ENCODE data around the gene C6orf15.

Gene C6orf15

GRCh38 chr6:31112478-31112877, at the start of gene C6orf15:
C6orf15 (minus strand) TSS chr6:31112575; CDS start chr6:31112555, 20 bp downstream.
- H3K4me3 ChIP-seq (ENCODE audit: low read depth in 1 of 2, low read length in 2 of 2), result no peak within 1 kb of the TSS
- H3K9ac ChIP-seq (ENCODE audit: low read depth in 1 of 2, low read length in 2 of 2), result no peak within 1 kb of the TSS
- peaks cover 18 to 24% of the 10 kb centered on the region in 2 donors for H3K4me1 ChIP-seq (ENCODE audit: control insufficient read depth in 1 of 2, insufficient read depth in 2 of 2, low read length in 2 of 2)
- H3K36me3 ChIP-seq (ENCODE audit: control insufficient read depth in 1 of 2, insufficient read depth in 2 of 2, low read length in 2 of 2), result no peaks in the 10 kb centered on the region
- no peaks in the 10 kb centered on the region for H3K9me3 ChIP-seq (ENCODE audit: control insufficient read depth in 1 of 2, low read length in 2 of 2)
- peaks cover 0 to 11% of the 10 kb centered on the region in 2 donors for H3K27me3 ChIP-seq (ENCODE audit: control insufficient read depth in 1 of 2, insufficient read depth in 2 of 2, low read length in 2 of 2)
- H3K27ac ChIP-seq (ENCODE audit: low read depth, low read length), result no peak within 1 kb of the TSS

DNA sequence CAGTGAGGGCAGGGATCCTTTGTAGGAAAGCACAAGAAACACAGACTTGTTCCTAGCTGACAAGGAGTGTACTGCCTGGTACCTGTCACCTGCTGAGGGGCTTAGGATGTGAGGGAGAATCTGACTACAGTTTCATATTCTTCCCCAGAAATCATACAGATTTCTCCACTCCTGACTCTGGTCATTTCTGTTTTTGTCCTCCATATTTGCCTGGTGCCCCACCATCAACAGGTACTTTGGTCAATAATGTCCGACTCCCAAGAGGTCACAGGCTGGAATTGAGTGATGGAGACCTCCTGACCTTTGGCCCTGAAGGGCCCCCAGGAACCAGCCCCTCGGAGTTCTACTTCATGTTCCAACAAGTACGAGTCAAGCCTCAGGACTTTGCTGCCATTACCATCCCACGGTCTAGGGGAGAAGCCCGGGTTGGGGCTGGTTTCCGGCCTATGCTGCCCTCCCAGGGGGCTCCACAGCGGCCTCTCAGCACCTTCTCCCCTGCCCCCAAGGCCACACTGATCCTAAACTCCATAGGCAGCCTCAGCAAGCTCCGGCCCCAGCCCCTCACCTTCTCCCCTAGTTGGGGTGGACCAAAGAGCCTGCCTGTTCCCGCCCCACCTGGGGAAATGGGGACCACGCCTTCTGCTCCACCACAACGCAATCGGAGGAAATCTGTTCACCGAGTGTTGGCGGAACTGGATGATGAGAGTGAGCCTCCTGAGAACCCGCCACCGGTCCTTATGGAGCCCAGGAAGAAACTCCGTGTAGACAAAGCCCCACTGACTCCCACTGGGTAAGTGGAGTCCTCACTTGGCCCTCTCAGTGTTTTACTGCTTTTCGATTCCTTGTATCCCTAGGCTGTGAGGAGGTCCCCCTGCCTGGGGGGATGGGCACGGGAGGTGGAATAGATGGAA, 49.1 kb upstream of the C6orf15 start:
- H3K4me3 ChIP-seq (ENCODE audit: low read depth in 1 of 2, low read length in 2 of 2), result no peak overlapping the region
- H3K4me1 ChIP-seq (ENCODE audit: control insufficient read depth in 1 of 2, insufficient read depth in 2 of 2, low read length in 2 of 2), result peaks cover 16 to 17% of the 10 kb centered on the region in 2 donors
- no peaks in the 10 kb centered on the region for H3K9me3 ChIP-seq (ENCODE audit: control insufficient read depth in 1 of 2, low read length in 2 of 2)
- H3K36me3 ChIP-seq (ENCODE audit: control insufficient read depth in 1 of 2, insufficient read depth in 2 of 2, low read length in 2 of 2), result peaks cover 4 to 17% of the 10 kb centered on the region in 2 donors
- no peak overlapping the region for H3K9ac ChIP-seq (ENCODE audit: low read depth in 1 of 2, low read length in 2 of 2)
- H3K27me3 ChIP-seq (ENCODE audit: control insufficient read depth in 1 of 2, insufficient read depth in 2 of 2, low read length in 2 of 2), result no peaks in the 10 kb centered on the region
- H3K27ac ChIP-seq (ENCODE audit: low read depth, low read length), result no peak overlapping the region

- no peaks in the 10 kb centered on the region for H3K9me3 ChIP-seq (ENCODE audit: control insufficient read depth in 1 of 2, low read length in 2 of 2)
- peaks cover 16 to 20% of the 10 kb centered on the region in 2 donors for H3K4me1 ChIP-seq (ENCODE audit: control insufficient read depth in 1 of 2, insufficient read depth in 2 of 2, low read length in 2 of 2)
- peak overlapping the region; percentile 82 to 95 for H3K4me3 ChIP-seq (ENCODE audit: low read depth in 1 of 2, low read length in 2 of 2)
- H3K9ac ChIP-seq (ENCODE audit: low read depth in 1 of 2, low read length in 2 of 2), result peak overlapping the region; percentile 41 to 74
- peaks cover 0 to 18% of the 10 kb centered on the region in 2 donors for H3K36me3 ChIP-seq (ENCODE audit: control insufficient read depth in 1 of 2, insufficient read depth in 2 of 2, low read length in 2 of 2)
- H3K27ac ChIP-seq (ENCODE audit: low read depth, low read length), result no peak overlapping the region
- no peaks in the 10 kb centered on the region for H3K27me3 ChIP-seq (ENCODE audit: control insufficient read depth in 1 of 2, insufficient read depth in 2 of 2, low read length in 2 of 2)
Measured at GRCh38 chr6:31158863-31159855, 46.8 kb upstream of the C6orf15 start.

DNA sequence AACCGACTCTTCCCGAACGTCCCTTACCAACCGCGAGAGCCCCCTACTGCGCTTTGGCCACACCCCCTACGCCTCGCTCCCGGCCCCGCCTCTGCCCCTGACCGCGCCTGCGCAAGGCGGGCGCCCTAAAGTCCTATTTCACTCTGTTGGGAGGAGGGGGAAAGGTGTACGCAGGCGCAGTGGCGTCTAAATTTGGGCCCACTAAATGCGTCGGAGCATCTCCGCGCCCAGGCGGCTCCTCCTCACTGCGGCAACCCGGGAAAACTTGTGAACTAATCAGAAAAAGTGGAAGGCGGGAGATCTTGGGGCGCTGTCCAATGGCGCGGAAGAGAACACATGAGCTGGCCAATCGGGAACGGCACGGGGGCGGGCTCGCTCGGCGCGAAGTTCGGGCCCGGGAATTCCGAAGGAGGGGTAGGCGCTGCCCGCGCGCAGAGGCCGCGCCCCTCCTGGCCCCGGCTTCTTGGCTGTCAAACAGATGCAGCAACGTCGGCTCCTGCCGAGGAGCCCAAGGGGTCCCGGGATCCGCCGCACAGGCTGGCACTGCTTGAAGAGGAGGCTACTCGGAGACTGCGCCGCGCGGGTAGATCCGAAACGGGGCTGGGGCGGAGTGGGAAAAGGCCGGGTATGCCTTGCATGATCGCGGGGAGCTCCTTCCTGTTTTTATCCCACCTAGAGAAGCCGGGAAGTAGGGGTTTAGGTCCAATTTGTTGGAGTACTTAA, 45.9 kb upstream of the C6orf15 start, which contains the start of gene TCF19:
TCF19 (plus strand) TSS at position 450 of the 723 bp plus-strand sequence. CDS start 881 bp downstream, outside the sequence.
- Histone ChIP-seq H3K9me3 (ENCODE audit: control insufficient read depth in 1 of 2, low read length in 2 of 2) (no peaks in the 10 kb centered on the region), H3K9ac (ENCODE audit: low read depth in 1 of 2, low read length in 2 of 2) (peak within 1 kb of the TSS; percentile 72 to 90), H3K4me3 (ENCODE audit: low read depth in 1 of 2, low read length in 2 of 2) (peak within 1 kb of the TSS; percentile 82 to 95), H3K27ac (ENCODE audit: low read depth, low read length) (no peak within 1 kb of the TSS), H3K27me3 (ENCODE audit: control insufficient read depth in 1 of 2, insufficient read depth in 2 of 2, low read length in 2 of 2) (no peaks in the 10 kb centered on the region), H3K4me1 (ENCODE audit: control insufficient read depth in 1 of 2, insufficient read depth in 2 of 2, low read length in 2 of 2) (peaks cover 16 to 20% of the 10 kb centered on the region in 2 donors), H3K36me3 (ENCODE audit: control insufficient read depth in 1 of 2, insufficient read depth in 2 of 2, low read length in 2 of 2) (peaks cover 0 to 21% of the 10 kb centered on the region in 2 donors)

DNA sequence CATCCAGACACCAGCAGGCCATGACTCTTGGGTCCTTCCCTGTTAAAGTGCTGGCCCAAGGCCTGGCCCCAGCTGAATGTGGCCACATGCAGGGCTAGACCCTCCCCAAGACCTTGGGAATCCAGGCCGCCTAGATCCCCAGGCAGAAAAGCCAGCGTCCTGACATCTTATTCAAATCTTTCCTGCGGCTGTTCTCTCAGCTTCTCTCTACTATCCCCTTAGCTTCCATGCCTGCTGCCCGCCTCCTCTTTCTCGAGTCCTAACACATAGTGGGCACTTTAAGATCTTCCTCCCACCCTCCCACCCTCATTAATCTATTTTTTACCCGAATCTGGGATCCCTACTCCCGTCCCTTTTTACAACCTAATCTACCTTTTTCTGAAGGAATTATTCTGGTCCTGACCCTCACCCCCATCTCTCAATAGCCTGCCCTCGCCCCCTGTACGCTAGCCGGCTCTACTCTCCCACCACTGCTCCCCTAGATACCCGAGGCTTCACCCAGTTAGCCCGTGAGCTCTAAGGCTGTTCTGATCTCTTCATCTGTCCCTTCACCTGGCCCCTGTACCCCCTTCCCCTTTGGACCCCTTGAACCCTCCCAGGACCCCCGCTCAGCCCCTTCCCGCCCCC, 45.3 kb upstream of the C6orf15 start, which contains the start of gene CCHCR1:
CCHCR1 (minus strand) TSS at position 290 of the 627 bp plus-strand sequence; CDS start at position 88, 202 bp downstream.
- Histone ChIP-seq H3K27ac (ENCODE audit: low read depth, low read length) (no peak within 1 kb of the TSS), H3K36me3 (ENCODE audit: control insufficient read depth in 1 of 2, insufficient read depth in 2 of 2, low read length in 2 of 2) (peaks cover 0 to 15% of the 10 kb centered on the region in 2 donors)

DNA sequence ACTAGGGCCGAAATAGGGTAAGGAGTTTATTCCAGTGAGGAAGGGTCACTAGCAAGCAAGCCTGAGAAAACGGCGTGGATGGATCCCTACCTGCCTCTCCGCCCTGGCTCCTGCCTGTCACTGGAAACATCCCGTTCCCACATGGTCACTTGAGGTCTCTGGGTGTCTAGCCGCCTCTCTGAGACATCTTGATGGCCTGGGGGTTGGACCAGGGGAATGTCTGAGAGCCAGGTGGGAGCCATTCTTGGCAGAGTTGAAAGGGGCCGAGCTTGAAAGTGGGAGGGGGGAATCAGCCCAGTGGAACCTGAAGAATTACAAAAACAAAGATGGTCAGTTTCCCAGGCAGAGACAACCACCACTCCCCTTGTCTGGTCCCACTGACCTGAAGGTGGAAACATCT, 44.3 kb upstream of the C6orf15 start:
- Histone ChIP-seq H3K36me3 (ENCODE audit: control insufficient read depth in 1 of 2, insufficient read depth in 2 of 2, low read length in 2 of 2) (peaks cover 0 to 8% of the 10 kb centered on the region in 2 donors), H3K9me3 (ENCODE audit: control insufficient read depth in 1 of 2, low read length in 2 of 2) (no peaks in the 10 kb centered on the region), H3K9ac (ENCODE audit: low read depth in 1 of 2, low read length in 2 of 2) (no peak overlapping the region), H3K27me3 (ENCODE audit: control insufficient read depth in 1 of 2, insufficient read depth in 2 of 2, low read length in 2 of 2) (no peaks in the 10 kb centered on the region), H3K27ac (ENCODE audit: low read depth, low read length) (no peak overlapping the region), H3K4me3 (ENCODE audit: low read depth in 1 of 2, low read length in 2 of 2) (no peak overlapping the region), H3K4me1 (ENCODE audit: control insufficient read depth in 1 of 2, insufficient read depth in 2 of 2, low read length in 2 of 2) (peaks cover 16 to 20% of the 10 kb centered on the region in 2 donors)

More for the DNA sequence above, 45.3 kb upstream of the C6orf15 start, which contains the start of gene CCHCR1:
- Histone ChIP-seq H3K4me1 (ENCODE audit: control insufficient read depth in 1 of 2, insufficient read depth in 2 of 2, low read length in 2 of 2) (peaks cover 16 to 20% of the 10 kb centered on the region in 2 donors), H3K9me3 (ENCODE audit: control insufficient read depth in 1 of 2, low read length in 2 of 2) (no peaks in the 10 kb centered on the region), H3K9ac (ENCODE audit: low read depth in 1 of 2, low read length in 2 of 2) (peak within 1 kb of the TSS; percentile 72 to 90), H3K27me3 (ENCODE audit: control insufficient read depth in 1 of 2, insufficient read depth in 2 of 2, low read length in 2 of 2) (no peaks in the 10 kb centered on the region), H3K4me3 (ENCODE audit: low read depth in 1 of 2, low read length in 2 of 2) (peak within 1 kb of the TSS; percentile 82 to 95)

GRCh38 chr6:31154436-31154835, 42.1 kb upstream of the C6orf15 start:
- Histone ChIP-seq H3K9ac (ENCODE audit: low read depth in 1 of 2, low read length in 2 of 2) (no peak overlapping the region), H3K9me3 (ENCODE audit: control insufficient read depth in 1 of 2, low read length in 2 of 2) (no peaks in the 10 kb centered on the region), H3K27ac (ENCODE audit: low read depth, low read length) (no peak overlapping the region), H3K4me3 (ENCODE audit: low read depth in 1 of 2, low read length in 2 of 2) (no peak overlapping the region), H3K4me1 (ENCODE audit: control insufficient read depth in 1 of 2, insufficient read depth in 2 of 2, low read length in 2 of 2) (peaks cover 12 to 16% of the 10 kb centered on the region in 2 donors), H3K36me3 (ENCODE audit: control insufficient read depth in 1 of 2, insufficient read depth in 2 of 2, low read length in 2 of 2) (peaks cover 5 to 17% of the 10 kb centered on the region in 2 donors), H3K27me3 (ENCODE audit: control insufficient read depth in 1 of 2, insufficient read depth in 2 of 2, low read length in 2 of 2) (no peaks in the 10 kb centered on the region)

GRCh38 chr6:31152781-31153180, 40.4 kb upstream of the C6orf15 start:
- H3K9ac ChIP-seq (ENCODE audit: low read depth in 1 of 2, low read length in 2 of 2), result no peak overlapping the region
- no peaks in the 10 kb centered on the region for H3K9me3 ChIP-seq (ENCODE audit: control insufficient read depth in 1 of 2, low read length in 2 of 2)
- H3K4me3 ChIP-seq (ENCODE audit: low read depth in 1 of 2, low read length in 2 of 2), result no peak overlapping the region
- no peaks in the 10 kb centered on the region for H3K27me3 ChIP-seq (ENCODE audit: control insufficient read depth in 1 of 2, insufficient read depth in 2 of 2, low read length in 2 of 2)
- peaks cover 7 to 9% of the 10 kb centered on the region in 2 donors for H3K4me1 ChIP-seq (ENCODE audit: control insufficient read depth in 1 of 2, insufficient read depth in 2 of 2, low read length in 2 of 2)
- H3K36me3 ChIP-seq (ENCODE audit: control insufficient read depth in 1 of 2, insufficient read depth in 2 of 2, low read length in 2 of 2), result peaks cover 5 to 17% of the 10 kb centered on the region in 2 donors
- no peak overlapping the region for H3K27ac ChIP-seq (ENCODE audit: low read depth, low read length)
